K562 (cell line): ENCODE results near the gene LILRA6. TPM values are rescaled to one million over a fixed set of nuclear protein-coding genes. Genes with fewer than 3 reads are reported as not detected.
"Not testable (repeated sequence)": the region's sequence is repeated elsewhere in the genome, so short reads cannot be mapped to it uniquely, and the experiment has no call there.

Source experiments
- ATAC-seq: fragments of 200-7000 bp; cut with Tn5 transposase; 3 replicates; pipeline ENCODE4 v1.9.1; 2020; ENCODE audit warnings: moderate library complexity
- BruUV-seq: library from RNA; stranded (reverse); fragments of 400-500 nt; replicated peaks from 2 replicates; lab custom pipeline; 2021; lab: Mats Ljungman, UMichigan
- CTCF ChIA-PET: fragments of 300-600 bp; formaldehyde crosslinking; extraction: SDS; loops from one replicate; lab custom pipeline; 2021; ENCODE audit warnings: low intra/inter-chr PET ratio; lab: Yijun Ruan, JAX
- POLR2A ChIA-PET: fragments of 300-600, 350-650 bp; sonication (Branson Sonifier 250); formaldehyde crosslinking; extraction: SDS; loops from one replicate; lab custom pipeline; 2021; ENCODE audit warnings: antibody characterized with exemption, inconsistent platforms; lab: Yijun Ruan, JAX
- DNase-seq, 4 experiments: peaks; one replicate each; pipeline versions ENCODE4 v3.0.0 to v3.0.0-alpha.2; 2011 to 2018; ENCODE audit warnings: low spot score in 3 of 4, mixed read lengths in 3 of 4; ENCODE audit errors: extremely low read depth in 1 of 4
- FAIRE-seq: peaks from 2 replicates; lab custom pipeline; 2011; peaks lifted over from hg19 to GRCh38; lab: Jason Lieb, UNC
- H2AFZ ChIP-seq: 2 replicates; pipeline ENCODE4 v1.6.0; 2011; ENCODE audit warnings: low read depth, low read length, control low read depth, inconsistent platforms
- H3K27ac ChIP-seq: fragments of 200-600 bp; 3 replicates; pipeline ENCODE4 v1.8.0; 2011; ENCODE audit warnings: low read depth, mild to moderate bottlenecking, control low read depth, inconsistent platforms, low read length, moderate library complexity, mixed read lengths; ENCODE audit errors: extremely low read depth
- H3K27me3 ChIP-seq, 2 experiments: fragments of 300-600 bp in 1 of 2; 2 replicates in 1 of 2; 3 replicates in 1 of 2; pipeline versions ENCODE4 v1.6.0 to v1.8.0; 2011; ENCODE audit warnings: inconsistent platforms in 2 of 2, low read length in 2 of 2, mild to moderate bottlenecking in 1 of 2, mixed read lengths in 1 of 2, moderate library complexity in 1 of 2; ENCODE audit not compliant: control insufficient read depth in 2 of 2, insufficient read depth in 2 of 2
- H3K36me3 ChIP-seq: fragments of 300-600 bp; 3 replicates; pipeline ENCODE4 v1.8.0; 2011; ENCODE audit warnings: mild to moderate bottlenecking, low read length, inconsistent platforms; ENCODE audit not compliant: control insufficient read depth, insufficient read depth
- H3K4me1 ChIP-seq, 2 experiments: fragments of 200-600 bp in 1 of 2; replicated peaks in 1 of 2; 2 replicates in 1 of 2; 3 replicates in 1 of 2; pipeline versions ENCODE4 v1.5.1 to v1.8.0; 2011; ENCODE audit warnings: inconsistent platforms in 2 of 2, low read length in 2 of 2, mild to moderate bottlenecking in 1 of 2, mixed read lengths in 1 of 2, moderate library complexity in 1 of 2; ENCODE audit not compliant: control insufficient read depth in 2 of 2, insufficient read depth in 2 of 2
- H3K4me2 ChIP-seq: 2 replicates; pipeline ENCODE4 v1.6.1; 2011; ENCODE audit warnings: low read length, control low read depth, inconsistent platforms, mixed read lengths; ENCODE audit not compliant: insufficient read depth
- H3K4me3 ChIP-seq: fragments of 200-600 bp; sonication (generic), shearing (Covaris generic); 2 replicates; pipeline ENCODE4 v1.5.1; 2016; ENCODE audit warnings: control low read depth, inconsistent platforms
- H3K79me2 ChIP-seq: fragments of 200-600 bp; 3 replicates; pipeline ENCODE4 v1.8.0; 2011; ENCODE audit warnings: low read length, inconsistent platforms; ENCODE audit not compliant: control insufficient read depth, insufficient read depth
- H3K9ac ChIP-seq, 2 experiments: 2 replicates each; pipeline versions ENCODE4 v1.6.0 to v1.6.1; 2011; ENCODE audit warnings: low read depth in 2 of 2, low read length in 2 of 2, control low read depth in 1 of 2, inconsistent platforms in 1 of 2, mild to moderate bottlenecking in 1 of 2, mixed read lengths in 1 of 2; ENCODE audit not compliant: insufficient read depth in 1 of 2
- H3K9me1 ChIP-seq: one replicate; pipeline ENCODE4 v1.6.0; 2011; ENCODE audit warnings: inconsistent platforms, mild to moderate bottlenecking, low read length, moderate library complexity; ENCODE audit not compliant: control insufficient read depth, insufficient read depth
- H3K9me3 ChIP-seq: replicated peaks from 2 replicates; pipeline ENCODE4 v1.5.1; 2011; ENCODE audit warnings: low read depth, low read length, inconsistent platforms; ENCODE audit not compliant: control insufficient read depth, insufficient read depth
- H4K20me1 ChIP-seq: replicated peaks from 2 replicates; pipeline ENCODE4 v1.6.1; 2011; ENCODE audit warnings: low read length, inconsistent platforms, mixed read lengths; ENCODE audit not compliant: control insufficient read depth, insufficient read depth
- CBFA2T2 ChIP-seq: fragments of 450-650 bp; conservative IDR thresholded peaks from 2 replicates; pipeline ENCODE4 v1.6.1; 2017; ENCODE audit warnings: mild to moderate bottlenecking
- CHAMP1 ChIP-seq: fragments of 450-650 bp; IDR thresholded peaks from 2 replicates; pipeline ENCODE4 v1.6.1; 2016; ENCODE audit warnings: mild to moderate bottlenecking
- ERF ChIP-seq: fragments of 450-650 bp; formaldehyde crosslinking; IDR thresholded peaks from 2 replicates; pipeline ENCODE4 v1.4.0; 2020; ENCODE audit warnings: mild to moderate bottlenecking, mixed read lengths
- GTF2F1 ChIP-seq: IDR thresholded peaks from 2 replicates; pipeline ENCODE4 v1.6.1; 2011; ENCODE audit warnings: low read depth, low read length, improper control_type of control experiment
- ILK ChIP-seq: fragments of 450-650 bp; IDR thresholded peaks from 2 replicates; pipeline ENCODE4 v1.6.1; 2016; ENCODE audit warnings: missing genetic modification characterization, low read depth, mild to moderate bottlenecking, missing compliant biosample characterization, moderate library complexity, borderline replicate concordance
- POLR2G ChIP-seq: fragments of 200-400 bp; formaldehyde crosslinking; IDR thresholded peaks from 2 replicates; pipeline ENCODE4 v1.6.1; 2017; ENCODE audit warnings: low read depth, mild to moderate bottlenecking, antibody characterized with exemption, low read length, moderate library complexity
- ZKSCAN1 ChIP-seq: fragments of 150-350 bp; IDR thresholded peaks from 2 replicates; pipeline ENCODE4 v1.6.1; 2016; ENCODE audit warnings: low read depth, low read length
- ZNF512 ChIP-seq: IDR thresholded peaks from 2 replicates; pipeline ENCODE4 v1.6.1; 2016; ENCODE audit warnings: missing genetic modification characterization, missing compliant biosample characterization
- WGBS: fragments of 100-300 bp; shearing (Covaris generic); methylation state at CpG from one replicate; pipeline ENCODE4 v1.1.6; 2016; ENCODE audit warnings: low coverage, mixed read lengths; ENCODE audit not compliant: insufficient coverage; ENCODE audit errors: missing lambda C conversion rate; 5-methylcytosine and 5-hydroxymethylcytosine counted together
- in situ Hi-C: fragments of 300-500 bp; cut with MboI; formaldehyde crosslinking; loops from 4 replicates; pipeline ENCODE4 v1.15.0; 2018; ENCODE audit warnings: inconsistent platforms, mixed read lengths
- intact Hi-C: fragments of 100-400 bp; cut with micrococcal nuclease; formaldehyde crosslinking; loops from 2 replicates; pipeline ENCODE4 v1.14.2; 2022
- polyA plus RNA-seq, 8 experiments: library from polyadenylated mRNA; depleted of rRNA in 4 of 8; stranded (reverse) in 5 of 8; unstranded in 3 of 8; fragments of >200 nt; fragmentation: Nextera tagmentation in 2 of 8; fragmentation: Illumina TruSeq in 1 of 8; extraction: Ambion mirVana in 2 of 8; extraction: Trizol in 1 of 8; gene quantifications; 2 replicates each; pipeline versions ENCODE4 v1.2.1 to v1.2.3, GENCODE V29; 2011 to 2014; ENCODE audit warnings: inconsistent platforms in 1 of 8, missing spikeins in 1 of 8
- total RNA-seq, 7 experiments: library from RNA; depleted of rRNA in 6 of 7; stranded (reverse); fragments of >200 nt in 6 of 7; fragmentation: Illumina TruSeq in 2 of 7; extraction: Trizol in 2 of 7; gene quantifications; 2 replicates each; pipeline versions ENCODE4 v1.2.1 to v1.2.3, GENCODE V29; 2011 to 2021; ENCODE audit warnings: low replicate concordance in 1 of 7
- TF ChIP-seq, protein P1 (sequence below): fragments of 450-650 bp; conservative IDR thresholded peaks from 2 replicates; pipeline ENCODE4 v1.6.1; 2016; ENCODE audit warnings: missing genetic modification characterization, low read depth, mild to moderate bottlenecking, missing compliant biosample characterization, moderate library complexity

Gene LILRA6
- total and polyA plus RNA-seq, 9 of the 15 experiments (the other 6 are each of a cell fraction or from before 2014, with no cell fraction given): 0.03 TPM; not detected in 8

- FAIRE-seq, H3K9ac ChIP-seq, H3K79me2 ChIP-seq, H2AFZ ChIP-seq, intact Hi-C loops, ATAC-seq, H3K36me3 ChIP-seq, H3K9me1 ChIP-seq, POLR2A ChIA-PET, in situ Hi-C loops, CTCF ChIA-PET, H4K20me1 ChIP-seq, H3K27ac ChIP-seq, BruUV-seq, H3K27me3 ChIP-seq, H3K4me3 ChIP-seq, H3K4me2 ChIP-seq, DNase-seq, H3K9me3 ChIP-seq: not testable (repeated sequence)
- 86% methylated on average over 1 of the region's 5 CpGs for WGBS
- H3K4me1 ChIP-seq: peaks cover 0 to 23% of the 10 kb centered on the region in 2 experiments; a peak in 2 of 5 replicates
Measured at GRCh38 chr19:54219702-54220101, 22.9 kb downstream of the LILRA6 start.

- Histone ChIP-seq H3K79me2 (no peaks in the 10 kb centered on the region), H2AFZ (no peak overlapping the region), H3K9ac (no peak overlapping the region), H3K9me1 (no peaks in the 10 kb centered on the region), H4K20me1 (no peaks in the 10 kb centered on the region), H3K9me3 (no peaks in the 10 kb centered on the region), H3K27me3 (no peaks in the 10 kb centered on the region; a peak in 1 of 5 replicates), H3K4me2 (no peak overlapping the region), H3K27ac (no peak overlapping the region), H3K4me3 (no peak overlapping the region), H3K36me3 (peaks cover 10% of the 10 kb centered on the region; the same call in 2 of the 3 replicates), H3K4me1 (peaks cover 0 to 24% of the 10 kb centered on the region in 2 experiments; a peak in 3 of 5 replicates)
- ATAC-seq (no peak), DNase-seq (no peak), FAIRE-seq (no peak)
- BruUV-seq: no TSS peak
- ChIA-PET CTCF (no interaction called here), POLR2A (no interaction called here)
- intact Hi-C loops (no loop called here), in situ Hi-C loops (no loop called here)
- 91% methylated on average over 22 of the region's 27 CpGs for WGBS
- no peak for TF ChIP-seq CHAMP1
- peak; percentile 96 for TF ChIP-seq ZKSCAN1
- TF ChIP-seq POLR2G: no peak
- TF ChIP-seq ZNF512 (tag): no peak
- TF ChIP-seq ERF (CRISPR knock-in tag): no peak
- TF ChIP-seq ILK (tag): no peak
- TF ChIP-seq, protein P1, sequence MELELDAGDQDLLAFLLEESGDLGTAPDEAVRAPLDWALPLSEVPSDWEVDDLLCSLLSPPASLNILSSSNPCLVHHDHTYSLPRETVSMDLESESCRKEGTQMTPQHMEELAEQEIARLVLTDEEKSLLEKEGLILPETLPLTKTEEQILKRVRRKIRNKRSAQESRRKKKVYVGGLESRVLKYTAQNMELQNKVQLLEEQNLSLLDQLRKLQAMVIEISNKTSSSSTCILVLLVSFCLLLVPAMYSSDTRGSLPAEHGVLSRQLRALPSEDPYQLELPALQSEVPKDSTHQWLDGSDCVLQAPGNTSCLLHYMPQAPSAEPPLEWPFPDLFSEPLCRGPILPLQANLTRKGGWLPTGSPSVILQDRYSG (tag): no peak
- TF ChIP-seq GTF2F1: no peak
- no peak for TF ChIP-seq CBFA2T2
Measured at GRCh38 chr19:54218960-54219661, 23.5 kb downstream of the LILRA6 start.
